ENCODE data around the gene KCNB1.

GRCh38 chr20:49392745-49393144 is 89.7 kb downstream of the KCNB1 start:
- TF ChIP-seq CTCF (IDR thresholded peaks at IDR 0.05), result no peak
- no peak for TF ChIP-seq POLR2A (IDR thresholded peaks at IDR 0.05)

Measured in heart left ventricle (tissue), 13 donors.